ENCODE data around the gene TMC8. TPM values are rescaled to one million over a fixed set of nuclear protein-coding genes. Genes with fewer than 3 reads are reported as not detected.

The TMC8 gene
- total and polyA plus RNA-seq, 2 donors (not counting 1 experiment from before 2014, with no cell fraction given), result 0.02 TPM; not detected in 1

- no peak overlapping the region for H3K9ac ChIP-seq (ENCODE audit: insufficient read depth, low read length)
- no peaks in the 10 kb centered on the region for H3K36me3 ChIP-seq (ENCODE audit: control insufficient read depth, insufficient read depth, low read length)
- H3K79me2 ChIP-seq (ENCODE audit: control insufficient read depth, insufficient read depth, low read length), result no peaks in the 10 kb centered on the region
- no peaks in the 10 kb centered on the region for H4K20me1 ChIP-seq (ENCODE audit: control insufficient read depth, extremely low read depth, insufficient read depth, low read length)
- TF ChIP-seq, protein P1, sequence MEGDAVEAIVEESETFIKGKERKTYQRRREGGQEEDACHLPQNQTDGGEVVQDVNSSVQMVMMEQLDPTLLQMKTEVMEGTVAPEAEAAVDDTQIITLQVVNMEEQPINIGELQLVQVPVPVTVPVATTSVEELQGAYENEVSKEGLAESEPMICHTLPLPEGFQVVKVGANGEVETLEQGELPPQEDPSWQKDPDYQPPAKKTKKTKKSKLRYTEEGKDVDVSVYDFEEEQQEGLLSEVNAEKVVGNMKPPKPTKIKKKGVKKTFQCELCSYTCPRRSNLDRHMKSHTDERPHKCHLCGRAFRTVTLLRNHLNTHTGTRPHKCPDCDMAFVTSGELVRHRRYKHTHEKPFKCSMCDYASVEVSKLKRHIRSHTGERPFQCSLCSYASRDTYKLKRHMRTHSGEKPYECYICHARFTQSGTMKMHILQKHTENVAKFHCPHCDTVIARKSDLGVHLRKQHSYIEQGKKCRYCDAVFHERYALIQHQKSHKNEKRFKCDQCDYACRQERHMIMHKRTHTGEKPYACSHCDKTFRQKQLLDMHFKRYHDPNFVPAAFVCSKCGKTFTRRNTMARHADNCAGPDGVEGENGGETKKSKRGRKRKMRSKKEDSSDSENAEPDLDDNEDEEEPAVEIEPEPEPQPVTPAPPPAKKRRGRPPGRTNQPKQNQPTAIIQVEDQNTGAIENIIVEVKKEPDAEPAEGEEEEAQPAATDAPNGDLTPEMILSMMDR (conservative IDR thresholded peaks at IDR 0.05 in 1 of 2, IDR thresholded peaks at IDR 0.05 in 1 of 2; ENCODE audit: low read depth in 1 of 2, low read length in 2 of 2), result peak; percentile 90 to 92
- TF ChIP-seq EZH2 (IDR thresholded peaks at IDR 0.05; ENCODE audit: low read length, missing control alignments), result no peak
- no peak overlapping the region for H3K4me3 ChIP-seq (replicated peaks in 1 of 4; ENCODE audit: control extremely low read depth in 1 of 4, insufficient read depth in 1 of 4, low read depth in 3 of 4, low read length in 4 of 4)
- no peak overlapping the region for H3K4me2 ChIP-seq (ENCODE audit: extremely low read depth, insufficient read depth, low read length)
- no peaks in the 10 kb centered on the region for H3K4me1 ChIP-seq (ENCODE audit: control insufficient read depth, extremely low read depth, insufficient read depth, low read length)
- peak; percentile 20 to 34 for DNase-seq (ENCODE audit: low read depth in 2 of 2)
- H3K9me3 ChIP-seq (ENCODE audit: control insufficient read depth, insufficient read depth, low read depth, low read length), result no peaks in the 10 kb centered on the region
- no peaks in the 10 kb centered on the region for H3K27me3 ChIP-seq (ENCODE audit: control insufficient read depth, insufficient read depth, low read length)
- no peak overlapping the region for H3K27ac ChIP-seq (ENCODE audit: insufficient read depth, low read length)
- no peak overlapping the region for H2AFZ ChIP-seq (ENCODE audit: low read length)
Measured at GRCh38 chr17:78112518-78113471, 17.8 kb upstream of the TMC8 start.

- H3K4me3 ChIP-seq (replicated peaks in 1 of 4; ENCODE audit: control extremely low read depth in 1 of 4, insufficient read depth in 1 of 4, low read depth in 3 of 4, low read length in 4 of 4), result no peak overlapping the region
- H4K20me1 ChIP-seq (ENCODE audit: control insufficient read depth, extremely low read depth, insufficient read depth, low read length), result no peaks in the 10 kb centered on the region
- no peaks in the 10 kb centered on the region for H3K79me2 ChIP-seq (ENCODE audit: control insufficient read depth, insufficient read depth, low read length)
- no peak overlapping the region for H2AFZ ChIP-seq (ENCODE audit: low read length)
- H3K9me3 ChIP-seq (ENCODE audit: control insufficient read depth, insufficient read depth, low read depth, low read length), result no peaks in the 10 kb centered on the region
- H3K4me2 ChIP-seq (ENCODE audit: extremely low read depth, insufficient read depth, low read length), result no peak overlapping the region
- H3K4me1 ChIP-seq (ENCODE audit: control insufficient read depth, extremely low read depth, insufficient read depth, low read length), result no peaks in the 10 kb centered on the region
- no peak overlapping the region for H3K9ac ChIP-seq (ENCODE audit: insufficient read depth, low read length)
- H3K27me3 ChIP-seq (ENCODE audit: control insufficient read depth, insufficient read depth, low read length), result no peaks in the 10 kb centered on the region
- TF ChIP-seq, protein P1 (conservative IDR thresholded peaks at IDR 0.05 in 1 of 2, IDR thresholded peaks at IDR 0.05 in 1 of 2; ENCODE audit: low read depth in 1 of 2, low read length in 2 of 2), result no peak
- no peak for TF ChIP-seq EZH2 (IDR thresholded peaks at IDR 0.05; ENCODE audit: low read length, missing control alignments)
- no peak overlapping the region for H3K27ac ChIP-seq (ENCODE audit: insufficient read depth, low read length)
- DNase-seq (ENCODE audit: low read depth in 2 of 2), result no peak
- no peaks in the 10 kb centered on the region for H3K36me3 ChIP-seq (ENCODE audit: control insufficient read depth, insufficient read depth, low read length)
Measured at GRCh38 chr17:78113804-78114785, 16.5 kb upstream of the TMC8 start.

All from fibroblast of lung (primary cell).